Glutamatergic neuron (in vitro differentiated cells): ENCODE results near the gene TBC1D8. TPM values are rescaled to one million over a fixed set of nuclear protein-coding genes. Genes with fewer than 3 reads are reported as not detected.

ENCODE experiments used
- DNase-seq: peaks from one replicate; pipeline ENCODE4 v3.0.0; 2022
- H3K27ac Mint-ChIP-seq: one replicate; pipeline ENCODE4 v1.8.0; 2020; ENCODE audit warnings: mild to moderate bottlenecking, mixed read lengths, inconsistent platforms; ENCODE audit not compliant: unreplicated experiment
- H3K27me3 Mint-ChIP-seq: one replicate; pipeline ENCODE4 v1.8.0; 2020; ENCODE audit warnings: mild to moderate bottlenecking, moderate library complexity, mixed read lengths, inconsistent platforms; ENCODE audit not compliant: unreplicated experiment
- H3K36me3 Mint-ChIP-seq: one replicate; pipeline ENCODE4 v1.8.0; 2020; ENCODE audit warnings: mild to moderate bottlenecking, mixed read lengths, inconsistent platforms; ENCODE audit not compliant: unreplicated experiment
- H3K4me1 Mint-ChIP-seq: one replicate; pipeline ENCODE4 v1.8.0; 2020; ENCODE audit warnings: mild to moderate bottlenecking, low read depth, mixed read lengths, inconsistent platforms; ENCODE audit not compliant: unreplicated experiment
- H3K4me3 Mint-ChIP-seq: one replicate; pipeline ENCODE4 v1.8.0; 2020; ENCODE audit warnings: mild to moderate bottlenecking, mixed read lengths, inconsistent platforms; ENCODE audit not compliant: unreplicated experiment
- H3K9me3 Mint-ChIP-seq: one replicate; pipeline ENCODE4 v1.8.0; 2020; ENCODE audit warnings: mild to moderate bottlenecking, moderate library complexity, mixed read lengths, inconsistent platforms; ENCODE audit not compliant: unreplicated experiment
- total RNA-seq: library from RNA; stranded (reverse); fragmentation: NEBNext Ultra II Directional; extraction: Animal tissue kit (Norgen Biotek cat#: 25700); gene quantifications from one replicate; pipeline ENCODE4 v1.2.1, GENCODE V29; 2021; ENCODE audit not compliant: unreplicated experiment
- TF ChIP-seq, protein P1 (sequence below): fragments of 200-600 bp; sonication (generic); IDR thresholded peaks from one replicate; pipeline ENCODE4 v1.5.0; 2021; ENCODE audit not compliant: partially characterized antibody, unreplicated experiment

TBC1D8 gene
- total RNA-seq, 1 donor from 2014 or later, result 14.6 TPM

GRCh38 chr2:101094351-101094750, 56.8 kb downstream of the TBC1D8 start:
- no peak for DNase-seq
- TF ChIP-seq, protein P1, sequence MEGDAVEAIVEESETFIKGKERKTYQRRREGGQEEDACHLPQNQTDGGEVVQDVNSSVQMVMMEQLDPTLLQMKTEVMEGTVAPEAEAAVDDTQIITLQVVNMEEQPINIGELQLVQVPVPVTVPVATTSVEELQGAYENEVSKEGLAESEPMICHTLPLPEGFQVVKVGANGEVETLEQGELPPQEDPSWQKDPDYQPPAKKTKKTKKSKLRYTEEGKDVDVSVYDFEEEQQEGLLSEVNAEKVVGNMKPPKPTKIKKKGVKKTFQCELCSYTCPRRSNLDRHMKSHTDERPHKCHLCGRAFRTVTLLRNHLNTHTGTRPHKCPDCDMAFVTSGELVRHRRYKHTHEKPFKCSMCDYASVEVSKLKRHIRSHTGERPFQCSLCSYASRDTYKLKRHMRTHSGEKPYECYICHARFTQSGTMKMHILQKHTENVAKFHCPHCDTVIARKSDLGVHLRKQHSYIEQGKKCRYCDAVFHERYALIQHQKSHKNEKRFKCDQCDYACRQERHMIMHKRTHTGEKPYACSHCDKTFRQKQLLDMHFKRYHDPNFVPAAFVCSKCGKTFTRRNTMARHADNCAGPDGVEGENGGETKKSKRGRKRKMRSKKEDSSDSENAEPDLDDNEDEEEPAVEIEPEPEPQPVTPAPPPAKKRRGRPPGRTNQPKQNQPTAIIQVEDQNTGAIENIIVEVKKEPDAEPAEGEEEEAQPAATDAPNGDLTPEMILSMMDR, result no peak
- Mint-ChIP-seq H3K27me3 (peaks cover 2% of the 10 kb centered on the region), H3K27ac (no peak overlapping the region), H3K4me3 (no peak overlapping the region), H3K36me3 (peaks cover 14% of the 10 kb centered on the region), H3K4me1 (no peaks in the 10 kb centered on the region), H3K9me3 (peaks cover 3% of the 10 kb centered on the region)

DNA sequence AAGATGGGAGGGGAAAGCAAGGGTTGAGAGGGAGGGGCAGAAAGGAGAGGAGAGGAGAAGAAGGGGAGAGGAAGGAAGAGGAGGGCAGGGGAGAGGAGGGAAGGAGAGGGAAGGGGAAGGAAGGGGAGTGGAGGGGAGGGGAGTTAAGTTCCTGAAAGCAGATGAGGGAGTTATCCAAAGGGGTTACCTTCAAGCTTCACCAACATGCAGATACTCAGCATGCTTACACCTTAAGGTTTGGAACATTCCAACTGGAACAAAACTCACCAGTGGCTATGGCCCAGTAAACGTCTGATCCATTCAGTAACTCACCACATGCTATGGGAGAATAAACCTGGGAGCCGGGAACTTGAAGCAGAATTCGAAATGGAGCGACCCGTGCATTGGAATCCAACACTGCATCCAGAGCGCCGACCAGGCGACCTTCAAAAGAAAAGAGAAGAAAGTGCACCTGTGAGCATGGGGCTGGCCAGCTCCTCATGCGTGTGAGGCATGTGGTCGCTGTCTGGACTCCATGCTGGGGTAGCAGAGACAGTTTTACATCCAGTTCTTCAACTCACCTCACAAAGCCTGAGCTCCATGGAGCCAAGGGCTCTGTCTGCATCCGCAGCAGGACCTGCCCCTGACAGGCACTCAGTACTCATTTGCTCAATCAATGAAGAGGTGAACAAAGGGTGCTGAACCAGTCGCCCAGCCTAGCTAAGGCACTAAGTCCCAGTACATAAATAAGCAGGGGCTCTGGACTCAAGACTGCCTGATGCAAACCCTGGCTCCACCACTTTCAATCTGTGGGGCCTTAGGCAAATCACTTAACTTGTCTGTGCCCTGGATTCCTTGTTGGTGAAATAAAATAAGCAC, 61.0 kb downstream of the TBC1D8 start:
- TF ChIP-seq, protein P1, result no peak
- Mint-ChIP-seq H3K27me3 (peaks cover 2% of the 10 kb centered on the region), H3K27ac (no peak overlapping the region), H3K4me1 (no peaks in the 10 kb centered on the region), H3K9me3 (no peaks in the 10 kb centered on the region), H3K36me3 (no peaks in the 10 kb centered on the region), H3K4me3 (no peak overlapping the region)
- no peak for DNase-seq

DNA sequence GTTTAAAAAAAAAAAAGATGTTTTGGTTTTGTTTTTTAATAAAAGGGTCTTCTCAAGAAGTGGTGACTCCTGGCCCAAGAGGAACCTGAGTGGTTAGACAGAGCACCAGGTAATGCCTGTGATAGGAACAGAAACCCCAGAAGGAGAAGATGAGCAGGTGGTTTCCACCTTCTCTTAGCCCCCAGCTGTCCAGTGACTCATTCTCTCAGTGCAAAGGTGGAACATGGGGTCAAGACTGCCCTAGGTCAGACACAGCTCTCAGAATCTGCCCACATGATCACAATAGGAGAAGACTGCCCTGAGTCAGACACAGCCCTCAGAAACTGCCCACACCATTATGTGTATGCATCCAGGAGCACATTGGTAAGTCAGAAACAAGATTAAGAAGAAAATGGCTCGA, 61.8 kb downstream of the TBC1D8 start:
- Mint-ChIP-seq H3K4me3 (no peak overlapping the region), H3K27ac (no peak overlapping the region), H3K27me3 (peaks cover 2% of the 10 kb centered on the region), H3K9me3 (no peaks in the 10 kb centered on the region), H3K36me3 (no peaks in the 10 kb centered on the region), H3K4me1 (no peaks in the 10 kb centered on the region)
- TF ChIP-seq, protein P1, result no peak
- DNase-seq, result no peak

GRCh38 chr2:101087638-101088037, 63.5 kb downstream of the TBC1D8 start:
- no peaks in the 10 kb centered on the region for H3K36me3 Mint-ChIP-seq

GRCh38 chr2:101083613-101084012, 67.6 kb downstream of the TBC1D8 start:
- no peaks in the 10 kb centered on the region for H3K9me3 Mint-ChIP-seq
- H3K36me3 Mint-ChIP-seq, result no peaks in the 10 kb centered on the region
- DNase-seq, result no peak
- H3K27me3 Mint-ChIP-seq, result no peaks in the 10 kb centered on the region
- no peak overlapping the region for H3K27ac Mint-ChIP-seq
- peaks cover under 1% of the 10 kb centered on the region for H3K4me1 Mint-ChIP-seq
- TF ChIP-seq, protein P1, result no peak
- H3K4me3 Mint-ChIP-seq, result no peak overlapping the region

More at GRCh38 chr2:101087638-101088037, 63.5 kb downstream of the TBC1D8 start:
- no peaks in the 10 kb centered on the region for H3K4me1 Mint-ChIP-seq
- DNase-seq, result no peak
- H3K4me3 Mint-ChIP-seq, result no peak overlapping the region
- TF ChIP-seq, protein P1, result no peak
- H3K27me3 Mint-ChIP-seq, result peaks cover 2% of the 10 kb centered on the region
- no peak overlapping the region for H3K27ac Mint-ChIP-seq
- no peaks in the 10 kb centered on the region for H3K9me3 Mint-ChIP-seq
